RWPE1 (cell line): ENCODE measurements around the gene DNAH2.

Experiments used
- CTCF ChIA-PET: fragments of 350-600 bp; sonication (Branson Sonifier 250); formaldehyde crosslinking; extraction: SDS; loops from one replicate; lab custom pipeline; 2021; lab: Yijun Ruan, JAX
- POLR2A ChIA-PET: fragments of 400-600 bp; formaldehyde crosslinking; extraction: SDS; loops from one replicate; lab custom pipeline; 2020; ENCODE audit warnings: antibody characterized with exemption; ENCODE audit not compliant: low non-redundant PET; lab: Yijun Ruan, JAX
- DNase-seq: peaks from one replicate; pipeline ENCODE4 v3.0.0; 2012; ENCODE audit warnings: low spot score
- H3K27ac ChIP-seq: fragments of 450-650 bp; 2 replicates; pipeline ENCODE4 v1.5.1; 2017
- CTCF ChIP-seq: fragments of 450-650 bp; conservative IDR thresholded peaks from 2 replicates; pipeline ENCODE4 v1.5.1; 2017; ENCODE audit warnings: low read depth, mild to moderate bottlenecking

The DNAH2 gene

DNA sequence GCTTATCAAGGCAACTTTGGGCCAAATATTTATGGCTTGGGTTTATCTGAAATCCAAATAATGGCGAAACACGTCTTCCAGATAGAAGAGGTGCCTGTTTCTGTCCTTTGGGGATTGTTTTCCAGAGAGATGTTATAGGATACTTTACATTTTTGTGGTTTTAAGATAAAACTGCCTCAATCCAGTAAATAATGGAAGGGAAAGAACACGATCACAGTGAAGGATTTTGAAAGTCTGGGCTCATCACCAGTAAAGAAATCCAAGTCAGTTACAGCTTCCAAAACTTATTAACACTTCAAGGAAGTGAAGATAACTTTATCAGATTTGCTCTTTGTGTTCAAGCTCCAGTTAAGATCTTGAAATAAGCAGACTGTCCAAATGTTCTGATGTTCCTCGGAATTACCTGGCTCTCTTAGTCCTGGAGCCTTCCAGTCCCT is 30.1 kb downstream of the DNAH2 start:
- no peak for DNase-seq
- POLR2A ChIA-PET: no interaction called here
- no peak for TF ChIP-seq CTCF

GRCh38 chr17:7748076-7748775 is 30.7 kb downstream of the DNAH2 start:
- CTCF ChIA-PET: interaction anchor here (0.7 to 1.1 kb wide), 2 partner anchors 58 to 103 kb away, joined by 3 to 4 read pairs; no protein-coding TSS in a partner anchor
- POLR2A ChIA-PET: no interaction called here
- no peak overlapping the region for H3K27ac ChIP-seq
- no peak for TF ChIP-seq CTCF
- no peak for DNase-seq

More for the DNA sequence above, 30.1 kb downstream of the DNAH2 start:
- H3K27ac ChIP-seq: no peak overlapping the region
- CTCF ChIA-PET: interaction anchor here (0.6 to 1.1 kb wide), 3 partner anchors 58 to 125 kb away, joined by 3 to 4 read pairs (median 3); no protein-coding TSS in a partner anchor

- POLR2A ChIA-PET: no interaction called here
- TF ChIP-seq CTCF: no peak
- CTCF ChIA-PET: no interaction called here
- DNase-seq: peak; percentile 65
- H3K27ac ChIP-seq: peak overlapping the region; percentile 77
These were observed 32.8 kb downstream of the DNAH2 start for GRCh38 chr17:7750321-7750821.

DNA sequence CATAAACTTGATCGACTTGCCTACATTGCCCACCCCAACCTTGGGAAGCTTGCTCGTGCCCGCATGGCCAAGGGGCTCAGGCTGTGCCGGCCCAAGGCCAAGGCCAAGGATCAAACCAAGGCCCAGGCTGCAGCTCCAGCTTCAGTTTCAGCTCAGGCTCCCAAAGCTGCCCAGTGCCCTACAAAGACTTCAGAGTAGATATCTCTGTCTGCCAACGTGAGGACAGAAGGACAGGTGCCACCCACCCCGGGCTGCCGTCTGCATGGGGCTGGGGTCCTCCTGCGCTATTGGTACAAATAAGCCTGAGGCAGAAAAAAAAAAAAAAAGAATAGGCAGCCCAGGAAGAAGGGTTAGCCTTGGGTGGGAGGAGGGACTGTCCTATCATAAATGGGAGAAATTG is 37.1 kb downstream of the DNAH2 start:
- peak overlapping the region; percentile 83 for H3K27ac ChIP-seq
- TF ChIP-seq CTCF: no peak
- DNase-seq: no peak
- CTCF ChIA-PET: no interaction called here
- POLR2A ChIA-PET: interaction anchor here (0.6 kb wide), 1 partner anchor 51 kb away, joined by 3 read pairs; no protein-coding TSS in a partner anchor

DNA sequence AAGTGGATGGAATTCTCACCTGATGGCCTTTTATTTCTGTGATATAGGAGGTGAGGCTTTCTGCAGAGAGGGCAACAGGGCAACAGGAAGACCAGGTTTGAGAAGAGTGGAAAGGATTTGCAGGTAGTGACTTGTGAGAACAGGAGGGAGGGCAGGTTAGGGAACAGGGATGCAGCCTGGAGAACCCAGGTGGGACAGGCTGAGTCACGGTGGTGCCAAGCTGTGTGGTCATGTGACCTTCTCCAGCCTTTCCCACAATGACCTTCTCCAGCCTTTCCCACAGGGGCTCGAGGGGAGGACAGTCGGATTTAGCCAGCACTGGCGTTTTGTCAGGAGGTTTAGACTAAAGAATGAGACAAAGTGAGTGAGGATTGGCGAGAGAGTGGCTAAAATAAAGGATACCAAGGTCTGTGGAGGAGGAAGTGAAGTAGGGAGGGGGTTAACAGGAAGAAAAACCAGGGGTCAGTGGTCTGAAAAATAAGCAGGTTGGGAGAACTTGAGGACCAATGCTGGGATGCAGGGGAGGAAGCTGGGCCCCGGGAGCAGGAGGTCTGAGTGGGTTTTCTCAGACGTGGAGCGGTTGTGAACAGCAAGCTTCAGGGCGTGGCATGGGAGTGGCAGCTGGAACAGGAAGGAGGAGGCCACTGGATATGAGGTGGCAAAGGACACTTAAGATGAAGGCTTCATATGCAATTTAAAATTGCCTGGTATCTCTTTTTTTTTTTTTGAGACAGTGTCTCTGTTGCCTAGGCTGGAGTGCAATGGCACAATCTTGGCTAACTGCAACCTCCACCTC is 37.7 kb downstream of the DNAH2 start:
- peak; percentile 65 for DNase-seq
- CTCF ChIA-PET: interaction anchor here (1.0 to 1.4 kb wide), 2 partner anchors 12 to 242 kb away, joined by 3 to 6 read pairs; no protein-coding TSS in a partner anchor
- H3K27ac ChIP-seq: peak overlapping the region; percentile 83
- TF ChIP-seq CTCF: no peak
- POLR2A ChIA-PET: no interaction called here

DNA sequence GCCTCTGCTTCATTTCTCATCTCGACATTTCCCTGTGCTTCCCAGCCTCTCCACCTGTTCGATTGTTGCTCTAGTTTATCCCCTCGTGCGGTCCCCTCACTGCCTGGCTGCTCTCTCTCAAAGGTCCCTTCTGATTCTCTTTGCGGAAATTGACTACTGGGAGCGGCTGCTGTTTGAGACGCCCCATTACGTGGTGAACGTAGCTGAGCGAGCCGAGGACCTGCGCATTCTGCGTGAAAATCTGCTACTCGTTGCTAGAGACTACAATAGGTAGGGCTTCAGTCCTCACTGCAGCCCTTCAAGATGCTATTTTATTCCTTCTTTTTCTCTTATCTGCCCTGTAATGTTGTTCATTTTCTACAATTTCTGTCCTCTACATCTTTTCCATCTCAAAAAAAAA is 39.4 kb downstream of the DNAH2 start:
- POLR2A ChIA-PET: no interaction called here

More for the DNA sequence above, 39.4 kb downstream of the DNAH2 start:
- DNase-seq: no peak
- no peak for TF ChIP-seq CTCF
- CTCF ChIA-PET: interaction anchor here (0.6 to 0.7 kb wide), 3 partner anchors 84 to 284 kb away, joined by 3 to 4 read pairs (median 4); no protein-coding TSS in a partner anchor
- 0 out of 2 replicates have a peak overlapping the region, but pooled peaks have one; percentile 19 for H3K27ac ChIP-seq
